ENCODE results near the gene XXYLT1. TPM values are rescaled to one million over a fixed set of nuclear protein-coding genes. Genes with fewer than 3 reads are reported as not detected.

The XXYLT1 gene
- total RNA-seq, 4 donors from 2014 or later, result 14.1 to 23.7 (median 15.4) TPM

- TF ChIP-seq CTCF (IDR thresholded peaks at IDR 0.05) (no peak), POLR2A (IDR thresholded peaks at IDR 0.05) (no peak)
- no peak overlapping the region for H3K27ac ChIP-seq
- intact Hi-C loops (cut with DNase I), result no loop called here
Measured at GRCh38 chr3:195076981-195077610, 193.9 kb downstream of the XXYLT1 start.

GRCh38 chr3:195075941-195076875 is 194.8 kb downstream of the XXYLT1 start:
- DNase-seq, result no peak
- Histone ChIP-seq H3K4me1 (peaks cover 0 to 13% (median 3%) of the 10 kb centered on the region in 3 donors), H3K36me3 (no peaks in the 10 kb centered on the region), H3K27me3 (no peaks in the 10 kb centered on the region), H3K4me3 (no peak overlapping the region), H3K9me3 (no peaks in the 10 kb centered on the region), H3K27ac (no peak overlapping the region)
- TF ChIP-seq POLR2A (IDR thresholded peaks at IDR 0.05), result no peak
- TF ChIP-seq CTCF (IDR thresholded peaks at IDR 0.05), result no peak
- 79 to 94% methylated on average over 2 to 16 of the region's 35 CpGs for WGBS, 2 donors
- intact Hi-C loops (cut with DNase I), result no loop called here

More at GRCh38 chr3:195076981-195077610, 193.9 kb downstream of the XXYLT1 start:
- no peaks in the 10 kb centered on the region for H3K36me3 ChIP-seq
- H3K9me3 ChIP-seq, result no peaks in the 10 kb centered on the region
- DNase-seq, result no peak
- no peaks in the 10 kb centered on the region for H3K27me3 ChIP-seq
- H3K4me3 ChIP-seq, result no peak overlapping the region
- H3K4me1 ChIP-seq, result peaks cover 0 to 22% (median 7%) of the 10 kb centered on the region in 3 donors
- WGBS, 2 donors, result 91 to 100% methylated on average over 5 to 10 of the region's 11 CpGs

GRCh38 chr3:195075199-195075940 is 195.6 kb downstream of the XXYLT1 start:
- Histone ChIP-seq H3K27ac (no peak overlapping the region), H3K4me1 (peaks cover 0 to 7% (median 0%) of the 10 kb centered on the region in 3 donors), H3K27me3 (no peaks in the 10 kb centered on the region), H3K36me3 (no peaks in the 10 kb centered on the region), H3K4me3 (no peak overlapping the region), H3K9me3 (no peaks in the 10 kb centered on the region)
- no peak for DNase-seq
- 89% methylated on average over 5 to 13 of the region's 14 CpGs for WGBS, 2 donors
- no peak for TF ChIP-seq CTCF (IDR thresholded peaks at IDR 0.05)
- no peak for TF ChIP-seq POLR2A (IDR thresholded peaks at IDR 0.05)
- intact Hi-C loops (cut with DNase I), result no loop called here

- TF ChIP-seq POLR2A (IDR thresholded peaks at IDR 0.05) (no peak), CTCF (IDR thresholded peaks at IDR 0.05) (no peak)
- no peak overlapping the region for H3K4me3 ChIP-seq
- H3K36me3 ChIP-seq, result peaks cover 0 to 10% (median 5%) of the 10 kb centered on the region in 3 donors
- H3K27me3 ChIP-seq, result no peaks in the 10 kb centered on the region
- H3K27ac ChIP-seq, result no peak overlapping the region
- 89 to 93% methylated on average over 13 to 14 of the region's 25 CpGs for WGBS, 2 donors
- peaks cover 0 to 7% (median 0%) of the 10 kb centered on the region in 3 donors for H3K4me1 ChIP-seq
- H3K9me3 ChIP-seq, result no peaks in the 10 kb centered on the region
- intact Hi-C loops (cut with DNase I), result no loop called here
- no peak for DNase-seq
Measured at GRCh38 chr3:195073866-195074860, 196.8 kb downstream of the XXYLT1 start.
